GM03348 (cell line): Measurements from ENCODE around the gene COL12A1.
"Not testable (repeated sequence)": the region's sequence is repeated elsewhere in the genome, so short reads cannot be mapped to it uniquely, and the experiment has no call there.

Source experiments
- DNase-seq: peaks from one replicate; pipeline ENCODE4 v3.0.0; 2012; ENCODE audit warnings: low spot score

COL12A1 gene

GRCh38 chr6:75211920-75212590 is 6.2 kb upstream of the COL12A1 start:
- no peak for DNase-seq

- peak; percentile 56 for DNase-seq
Measured at GRCh38 chr6:75210885-75211739, 5.3 kb upstream of the COL12A1 start.

- DNase-seq = no peak
Measured at GRCh38 chr6:75209184-75209723, 3.4 kb upstream of the COL12A1 start.

GRCh38 chr6:75208298-75209183 is 2.7 kb upstream of the COL12A1 start:
- peak; percentile 78 for DNase-seq

GRCh38 chr6:75206576-75207342 is 906 bp upstream of the COL12A1 start:
- DNase-seq = no peak

GRCh38 chr6:75204959-75205775 is 686 bp downstream of the COL12A1 start:
- DNase-seq = peak; percentile 64

GRCh38 chr6:75204217-75204958 is 1.5 kb downstream of the COL12A1 start:
- DNase-seq = peak; percentile 67

GRCh38 chr6:75203721-75204120 is 2.1 kb downstream of the COL12A1 start:
- DNase-seq = peak; percentile 32

GRCh38 chr6:75202676-75203131 is 3.1 kb downstream of the COL12A1 start:
- peak; percentile 33 for DNase-seq

GRCh38 chr6:75201901-75202672 is 3.8 kb downstream of the COL12A1 start:
- peak; percentile 45 for DNase-seq

GRCh38 chr6:75201021-75201420 is 4.8 kb downstream of the COL12A1 start:
- DNase-seq = no peak

- no peak for DNase-seq
Measured at GRCh38 chr6:75199889-75200288, 6.0 kb downstream of the COL12A1 start.

- peak; percentile 33 for DNase-seq
Measured at GRCh38 chr6:75196081-75196687, 9.7 kb downstream of the COL12A1 start.

- no peak for DNase-seq
Measured at GRCh38 chr6:75188221-75188925, 17.5 kb downstream of the COL12A1 start.

- DNase-seq = not testable (repeated sequence)
Measured at GRCh38 chr6:75186581-75186980, 19.3 kb downstream of the COL12A1 start.

- peak; percentile 60 for DNase-seq
Measured at GRCh38 chr6:75183099-75183541, 22.7 kb downstream of the COL12A1 start.

GRCh38 chr6:75180864-75181263 is 25.0 kb downstream of the COL12A1 start:
- DNase-seq = no peak

- no peak for DNase-seq
Measured at GRCh38 chr6:75178757-75179156, 27.1 kb downstream of the COL12A1 start.
